HuH-7.5 (cell line): ENCODE measurements around the gene GOLGA6L10.
"Not testable (repeated sequence)": the region's sequence is repeated elsewhere in the genome, so short reads cannot be mapped to it uniquely, and the experiment has no call there.

ENCODE experiments used
- DNase-seq: peaks from one replicate; pipeline ENCODE4 v3.0.0; 2011; ENCODE audit warnings: low spot score

Gene GOLGA6L10, protein sequence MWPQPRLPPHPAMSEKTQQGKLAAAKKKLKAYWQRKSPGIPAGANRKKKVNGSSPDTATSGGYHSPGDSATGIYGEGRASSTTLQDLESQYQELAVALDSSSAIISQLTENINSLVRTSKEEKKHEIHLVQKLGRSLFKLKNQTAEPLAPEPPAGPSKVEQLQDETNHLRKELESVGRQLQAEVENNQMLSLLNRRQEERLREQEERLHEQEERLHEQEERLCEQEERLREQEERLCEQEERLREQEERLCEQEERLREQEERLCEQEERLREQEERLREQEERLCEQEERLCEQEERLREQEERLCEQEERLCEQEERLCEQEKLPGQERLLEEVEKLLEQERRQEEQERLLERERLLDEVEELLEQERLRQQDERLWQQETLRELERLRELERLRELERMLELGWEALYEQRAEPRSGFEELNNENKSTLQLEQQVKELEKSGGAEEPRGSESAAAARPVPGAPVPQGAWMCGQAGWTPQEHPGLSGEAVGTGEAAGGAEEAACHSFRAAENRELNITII

DNA sequence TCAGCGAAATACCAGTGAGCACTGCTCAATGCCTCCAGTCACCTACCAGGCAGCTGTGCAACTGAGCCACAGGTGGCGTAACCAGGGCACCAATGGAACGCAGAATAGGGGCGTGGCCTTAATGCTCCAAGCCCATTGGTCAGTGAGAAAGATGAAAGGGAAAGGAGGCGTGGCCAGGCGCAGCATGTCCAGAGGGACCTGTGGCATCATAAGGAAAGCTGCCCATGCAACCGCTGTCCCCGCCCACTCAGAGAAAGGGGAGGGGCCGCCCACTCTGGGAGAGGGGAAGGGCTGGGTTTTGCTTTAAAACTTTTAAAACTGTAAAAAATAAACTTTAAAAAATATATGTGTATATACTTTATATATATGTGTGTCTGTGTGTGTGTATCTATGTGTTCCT, at the start of gene GOLGA6L10:
Gene GOLGA6L10, minus strand, starts transcription at position 101 of the 400 bp plus-strand sequence. Its CDS starts 100 bp downstream, at position 1.
- not testable (repeated sequence) for DNase-seq

DNA sequence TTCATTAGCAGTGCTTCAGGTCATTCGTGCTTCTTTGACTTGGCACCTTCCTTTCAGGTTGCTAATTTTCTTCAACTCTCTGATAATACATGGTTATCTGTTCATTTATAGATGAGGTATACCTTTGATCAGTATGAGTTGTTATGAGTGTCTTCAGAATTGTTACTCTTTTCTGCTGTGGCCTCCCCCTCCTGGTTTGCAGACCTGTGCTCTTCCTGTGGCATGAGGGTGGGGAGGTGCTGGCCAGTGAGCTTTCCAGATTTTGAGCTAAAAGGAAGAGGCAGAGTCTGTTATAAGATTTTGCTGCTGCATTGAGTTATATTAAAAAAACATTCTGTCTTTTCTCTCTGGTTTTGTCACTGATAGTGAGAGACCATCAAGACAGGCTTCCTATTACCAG, 49.5 kb upstream of the GOLGA6L10 start:
- no peak for DNase-seq

DNA sequence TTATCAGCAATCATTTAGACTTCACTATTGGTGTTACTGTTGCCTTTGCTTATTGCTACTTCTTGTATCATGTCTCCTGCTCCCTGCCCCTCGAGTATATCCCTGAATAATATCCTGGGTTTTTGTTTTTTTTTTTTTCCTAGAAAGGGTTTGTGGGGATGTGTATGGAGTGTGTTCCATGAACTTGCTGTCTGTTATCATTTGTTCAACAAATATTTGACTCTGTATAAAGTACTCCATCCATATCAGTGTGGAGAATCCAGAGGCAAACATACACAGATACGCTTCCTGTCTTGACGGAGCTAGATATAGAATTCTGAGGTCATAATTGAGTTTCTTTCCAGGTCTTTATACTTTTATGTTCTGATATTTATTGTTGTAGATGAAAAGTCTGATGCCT, 48.5 kb upstream of the GOLGA6L10 start:
- no peak for DNase-seq

DNA sequence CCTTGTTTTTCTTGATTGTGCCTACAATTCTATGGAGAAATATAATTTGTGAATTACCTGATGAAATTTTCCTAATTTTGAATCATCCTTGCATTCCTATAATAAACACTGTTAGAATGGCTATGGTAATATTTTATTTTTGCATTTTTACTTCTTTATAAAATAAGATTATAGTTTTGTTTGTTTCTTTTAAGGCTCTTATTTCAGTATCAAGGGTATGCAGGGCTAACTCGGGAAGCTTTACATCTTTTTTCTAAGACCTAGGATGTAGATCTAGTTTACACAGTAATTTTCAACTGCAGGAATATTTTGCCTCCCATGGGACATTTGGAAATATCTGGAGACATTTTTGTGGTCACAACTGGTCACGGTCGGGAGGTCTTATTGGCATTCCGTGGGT, 46.5 kb upstream of the GOLGA6L10 start:
- not testable (repeated sequence) for DNase-seq

DNA sequence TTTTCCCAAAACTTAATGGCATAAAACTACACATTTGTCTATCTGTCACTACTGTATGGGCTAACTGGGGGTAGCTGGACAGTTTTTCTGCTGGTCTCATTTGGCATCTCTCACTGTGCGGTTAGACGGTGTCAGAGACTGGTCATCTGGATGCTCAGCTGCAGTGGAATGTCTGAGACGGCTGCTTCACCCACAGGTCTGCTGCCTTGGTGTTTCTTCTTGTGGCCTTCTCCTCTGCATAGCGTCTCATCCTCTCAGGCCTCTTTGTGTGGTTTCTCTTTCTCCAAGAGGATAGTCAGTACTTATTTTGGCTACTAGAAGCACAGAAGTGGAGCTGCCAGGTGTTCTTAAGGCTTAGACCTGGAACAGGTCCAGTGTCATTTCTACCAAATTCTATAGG, 44.4 kb upstream of the GOLGA6L10 start:
- DNase-seq: no peak

DNA sequence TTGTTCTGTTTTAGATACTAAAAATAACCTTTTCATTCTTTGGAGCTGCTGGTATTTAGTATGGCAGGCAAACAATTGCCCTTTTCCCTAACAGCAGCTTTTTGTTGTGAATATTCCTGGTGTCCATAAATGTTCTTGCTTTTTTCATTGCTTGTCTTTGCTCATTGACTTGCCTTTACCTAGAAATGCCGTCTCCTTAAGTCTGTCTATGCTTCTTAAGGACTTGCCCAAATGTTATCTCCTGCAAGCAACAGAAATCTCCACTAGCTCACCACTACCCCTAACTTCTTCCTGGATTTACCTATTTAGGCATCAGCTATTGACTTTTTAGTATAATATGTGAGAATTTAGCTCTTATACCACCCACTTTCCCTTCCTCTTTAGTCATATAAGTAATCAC, 42.8 kb upstream of the GOLGA6L10 start:
- not testable (repeated sequence) for DNase-seq

DNA sequence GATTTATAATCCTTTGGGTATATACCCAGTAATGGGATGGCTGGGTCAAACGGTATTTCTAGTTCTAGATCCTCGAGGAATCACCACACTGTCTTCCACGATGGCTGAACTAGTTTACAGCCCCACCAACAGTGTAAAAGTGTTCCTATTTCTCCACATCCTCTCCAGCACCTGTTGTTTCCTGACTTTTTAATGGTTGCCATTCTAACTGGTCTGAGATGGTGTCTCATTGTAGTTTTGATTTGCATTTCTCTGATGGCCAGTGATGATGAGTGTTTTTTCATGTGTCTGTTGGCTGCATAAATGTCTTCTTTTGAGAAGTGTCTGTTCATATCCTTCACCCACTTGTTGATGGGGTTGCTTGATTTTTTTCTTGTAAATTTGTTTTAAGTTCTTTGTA, 40.9 kb upstream of the GOLGA6L10 start:
- not testable (repeated sequence) for DNase-seq

DNA sequence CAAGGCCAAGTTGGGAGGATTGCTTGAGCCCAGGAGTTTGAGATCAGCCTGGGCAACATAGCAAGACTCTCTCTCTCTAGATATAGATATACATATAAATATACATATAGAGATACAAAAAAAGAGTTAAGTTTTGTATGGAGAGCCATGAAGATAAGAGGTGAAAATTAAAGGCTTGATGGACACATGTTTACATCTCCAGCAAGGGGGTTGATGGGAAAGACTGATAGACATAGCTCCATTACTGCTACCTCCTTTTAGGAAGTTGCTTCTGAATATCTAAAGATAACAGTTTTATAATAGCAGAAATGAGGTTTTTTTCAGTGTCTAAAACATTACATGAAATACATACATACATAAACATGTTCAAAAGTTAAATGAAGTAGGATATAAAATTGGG, 37.9 kb upstream of the GOLGA6L10 start:
- not testable (repeated sequence) for DNase-seq

DNA sequence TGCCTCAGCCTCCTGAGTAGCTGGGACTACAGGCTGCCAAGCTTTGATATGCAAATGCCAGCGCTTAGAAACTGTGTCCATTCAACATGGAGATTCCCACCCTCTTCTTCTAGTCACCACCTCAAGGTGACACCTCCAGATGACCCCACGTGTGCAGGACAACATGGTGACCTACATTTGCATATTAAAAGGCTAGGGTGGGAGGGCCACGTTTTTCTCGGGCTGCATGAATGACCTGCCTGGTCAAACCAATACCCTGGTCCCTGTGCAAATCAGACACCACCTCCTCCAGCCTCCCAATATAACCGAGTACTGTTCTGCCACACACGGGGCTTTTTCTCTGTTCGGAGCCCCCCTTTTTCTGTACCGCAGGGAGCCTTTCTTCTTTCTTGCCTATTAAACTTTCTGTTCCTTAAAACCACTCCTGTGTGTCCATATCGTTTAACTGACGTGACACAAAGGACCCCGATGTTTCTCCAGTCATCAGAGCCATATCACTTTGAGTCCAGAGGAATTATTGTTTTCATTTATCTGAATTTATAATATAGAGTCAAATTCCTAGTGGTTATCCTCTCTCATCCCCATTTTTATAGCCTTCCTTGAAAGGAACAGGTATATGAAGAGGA, 32.2 kb upstream of the GOLGA6L10 start:
- not testable (repeated sequence) for DNase-seq

DNA sequence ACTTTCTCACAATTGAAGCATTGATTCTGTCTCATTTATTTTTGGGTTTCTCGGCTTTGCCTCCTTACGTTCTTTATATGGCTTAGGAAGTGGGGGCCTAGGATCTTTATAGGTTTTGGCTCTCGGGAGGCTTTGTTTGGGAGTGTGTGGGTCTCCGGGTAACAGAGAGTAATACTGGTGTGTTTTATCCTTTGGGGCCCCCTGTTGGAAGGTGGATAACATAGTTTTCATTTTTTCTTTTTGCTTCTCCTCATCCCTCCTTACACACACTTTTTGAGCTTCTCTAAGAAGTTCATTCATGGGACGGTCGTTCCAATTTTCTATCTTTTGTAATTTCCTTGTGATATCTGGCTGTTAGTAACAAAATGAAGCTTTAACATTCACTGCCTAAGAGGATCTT, 30.3 kb upstream of the GOLGA6L10 start:
- not testable (repeated sequence) for DNase-seq

DNA sequence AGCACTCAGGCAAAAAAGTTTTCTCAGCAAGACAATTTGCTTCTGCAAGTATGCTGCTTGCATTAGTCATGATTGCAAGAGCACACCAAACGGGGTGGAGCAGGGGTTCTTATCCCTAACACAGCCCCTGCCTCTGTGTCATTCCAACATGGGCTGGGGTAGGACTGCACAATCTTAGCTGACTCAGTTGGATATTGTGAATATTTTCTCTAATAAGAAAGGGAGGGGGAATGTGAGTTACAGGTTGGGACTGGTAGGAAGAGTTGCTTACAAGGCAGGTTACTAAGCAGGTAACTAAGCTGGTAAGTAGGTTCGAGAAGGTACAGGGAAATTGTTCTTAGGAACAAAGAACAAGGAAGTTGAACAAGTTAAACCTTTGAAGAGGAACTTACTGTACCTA, 24.4 kb upstream of the GOLGA6L10 start:
- not testable (repeated sequence) for DNase-seq

DNA sequence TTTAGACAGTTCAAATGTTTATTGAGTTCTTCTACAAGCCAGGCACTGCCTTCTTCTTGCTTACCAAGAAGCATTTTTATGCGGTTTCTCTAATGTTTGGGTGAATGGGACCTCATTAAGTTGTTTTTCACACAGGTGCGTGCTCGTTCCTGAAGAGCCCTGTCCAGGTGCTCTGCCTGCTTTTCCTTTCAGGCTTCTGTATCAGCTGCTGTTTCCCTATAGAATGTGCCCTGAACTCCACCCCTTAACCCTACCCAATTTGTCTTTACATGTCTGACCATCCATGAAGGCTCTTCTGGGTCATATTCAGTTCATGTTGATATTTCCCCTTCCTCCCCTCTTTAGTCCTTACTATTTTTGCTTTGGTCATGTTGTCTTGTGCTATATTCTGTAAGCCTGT, 22.4 kb upstream of the GOLGA6L10 start:
- DNase-seq: no peak

DNA sequence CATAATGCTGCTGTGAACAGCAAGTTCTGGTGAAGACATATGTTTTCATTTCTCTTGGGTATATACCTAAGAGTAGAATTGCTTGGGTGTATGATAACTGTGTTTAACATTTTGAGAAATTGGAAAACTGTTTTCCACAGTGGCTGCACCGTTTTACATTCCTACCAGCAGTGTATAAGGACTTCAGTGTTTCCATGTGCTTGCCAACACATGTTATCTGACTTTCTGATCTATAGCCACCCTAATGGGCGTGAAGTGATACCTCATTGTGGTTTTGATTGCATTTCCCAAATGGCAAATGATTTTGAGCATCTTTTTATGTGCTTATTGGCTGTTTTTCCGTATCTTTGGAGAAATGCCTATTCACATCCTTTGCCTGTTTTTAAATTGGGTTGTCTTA, 18.5 kb upstream of the GOLGA6L10 start:
- not testable (repeated sequence) for DNase-seq

DNA sequence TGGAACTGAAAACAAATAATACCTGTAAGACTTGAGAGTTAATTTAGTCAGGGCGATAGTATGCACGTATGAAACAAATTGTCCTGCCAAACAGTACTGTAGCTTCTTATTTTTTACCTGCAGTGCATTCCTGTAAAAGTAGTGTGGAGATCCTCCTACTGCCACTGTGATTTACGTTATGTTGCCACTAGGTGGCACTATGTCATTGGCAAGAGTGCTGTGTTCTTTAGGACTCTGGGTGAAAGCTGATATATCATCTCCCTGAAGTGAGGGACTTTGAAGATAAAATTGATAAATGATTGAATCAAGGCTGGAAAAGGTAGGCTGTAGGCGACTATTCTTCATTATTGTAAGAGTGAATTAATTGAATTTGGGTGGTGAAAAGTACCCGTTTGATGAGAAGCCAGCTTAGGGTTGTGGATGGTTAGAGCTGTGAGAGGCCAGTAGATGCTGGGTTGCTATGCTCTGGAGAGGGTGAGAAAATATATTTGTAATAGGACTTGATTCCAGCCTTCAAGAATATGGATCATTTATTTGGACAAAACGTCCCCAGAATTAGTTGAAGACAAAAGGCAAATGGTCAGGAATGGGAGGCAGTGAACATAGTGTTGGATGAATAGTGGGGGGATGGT, 16.5 kb upstream of the GOLGA6L10 start:
- DNase-seq: not testable (repeated sequence)

DNA sequence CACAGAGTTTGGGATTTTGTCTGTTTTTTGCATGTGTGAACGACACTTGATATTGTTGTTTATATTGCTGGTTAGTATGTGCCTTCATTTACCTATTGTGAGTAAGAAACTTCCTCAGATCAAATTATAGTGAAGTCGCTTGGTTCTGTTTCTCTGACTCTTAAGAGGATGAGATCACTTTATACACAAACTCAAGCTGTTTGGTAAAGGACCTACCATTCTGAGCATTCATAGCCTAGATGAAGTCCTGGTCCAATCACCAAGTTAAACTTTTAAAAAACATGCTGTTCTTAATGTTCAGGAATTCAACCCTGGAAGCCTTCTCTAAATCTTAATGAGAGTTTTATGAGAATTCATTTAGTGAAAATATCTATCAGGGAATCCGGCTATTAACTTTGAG, 15.3 kb upstream of the GOLGA6L10 start:
- DNase-seq: not testable (repeated sequence)

DNA sequence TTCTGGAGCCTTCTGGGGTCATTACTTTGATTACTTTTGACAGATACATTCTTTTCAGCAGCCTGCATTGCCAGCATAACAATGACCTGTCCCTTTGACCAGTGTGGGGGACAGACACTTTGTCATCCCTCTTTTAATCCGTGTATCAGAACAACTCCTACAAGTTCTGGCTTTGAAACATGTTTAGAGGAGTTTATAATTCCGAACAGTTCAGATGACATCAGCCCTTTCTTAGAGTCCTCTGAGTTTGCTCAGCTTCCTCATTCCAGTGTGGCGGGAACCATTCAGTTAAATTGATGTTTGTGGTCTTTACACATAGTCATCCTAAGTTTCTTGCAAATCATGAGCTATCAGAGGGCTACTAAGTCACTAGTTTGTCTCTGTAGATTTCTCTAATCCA, 13.5 kb upstream of the GOLGA6L10 start:
- not testable (repeated sequence) for DNase-seq

DNA sequence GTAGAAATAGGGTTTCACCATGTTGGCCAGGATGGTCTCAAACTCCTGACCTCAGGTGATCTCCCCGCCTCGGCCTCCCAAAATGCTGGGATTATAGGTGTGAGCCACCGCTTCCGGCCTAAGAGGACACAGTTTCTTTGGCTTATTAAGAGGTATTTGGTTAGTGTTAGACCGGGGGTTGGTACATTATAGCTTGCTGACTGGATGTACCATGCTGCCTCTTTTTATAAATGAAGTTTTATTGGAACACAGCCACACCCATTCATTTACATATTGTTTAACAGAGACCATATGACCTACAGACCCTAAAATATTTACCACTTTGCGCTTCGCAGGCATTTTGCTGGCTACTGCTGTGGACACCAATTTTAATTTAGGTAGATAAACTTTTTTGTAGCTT, 11.3 kb upstream of the GOLGA6L10 start:
- DNase-seq: not testable (repeated sequence)

DNA sequence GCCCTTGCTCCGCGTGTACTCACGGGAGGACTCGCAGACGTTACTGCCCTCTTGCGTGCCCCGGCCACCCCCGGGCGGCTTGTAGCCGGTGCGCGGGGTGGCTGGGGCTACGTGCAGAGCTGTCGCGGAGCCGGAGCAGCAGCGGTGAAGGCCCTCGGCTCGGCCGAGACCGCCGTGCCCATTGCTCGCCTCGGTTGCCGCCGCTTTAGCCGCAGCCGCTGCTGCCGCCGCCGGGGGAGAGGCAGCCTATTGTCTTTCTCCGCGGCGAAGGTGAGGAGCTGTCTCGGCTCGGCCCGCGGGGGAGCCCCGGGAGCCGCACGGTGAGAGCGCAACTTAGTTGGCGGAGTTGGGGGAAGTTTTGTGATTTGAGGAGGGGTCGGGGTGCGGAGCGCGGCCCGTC, 5.8 kb upstream of the GOLGA6L10 start:
- DNase-seq: not testable (repeated sequence)

DNA sequence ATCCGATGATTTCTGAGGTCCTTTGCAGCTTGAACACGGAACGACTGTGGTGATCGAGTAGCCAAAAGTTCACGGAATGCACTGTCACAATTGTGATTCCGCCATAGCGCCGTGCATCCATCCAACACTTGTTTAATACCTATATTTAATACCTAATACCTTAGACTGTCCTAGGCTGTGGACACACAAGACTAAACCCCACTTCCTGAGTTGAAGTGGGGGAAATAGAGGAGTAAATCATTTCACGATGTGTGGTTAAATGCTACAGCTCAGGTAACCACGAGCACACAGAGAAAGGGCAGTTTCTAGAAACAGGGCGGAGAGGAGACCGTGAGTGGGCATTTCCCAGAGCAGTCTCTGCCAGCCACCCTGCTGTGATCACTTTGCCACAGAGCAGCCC, 5.3 kb upstream of the GOLGA6L10 start:
- DNase-seq: not testable (repeated sequence)

DNA sequence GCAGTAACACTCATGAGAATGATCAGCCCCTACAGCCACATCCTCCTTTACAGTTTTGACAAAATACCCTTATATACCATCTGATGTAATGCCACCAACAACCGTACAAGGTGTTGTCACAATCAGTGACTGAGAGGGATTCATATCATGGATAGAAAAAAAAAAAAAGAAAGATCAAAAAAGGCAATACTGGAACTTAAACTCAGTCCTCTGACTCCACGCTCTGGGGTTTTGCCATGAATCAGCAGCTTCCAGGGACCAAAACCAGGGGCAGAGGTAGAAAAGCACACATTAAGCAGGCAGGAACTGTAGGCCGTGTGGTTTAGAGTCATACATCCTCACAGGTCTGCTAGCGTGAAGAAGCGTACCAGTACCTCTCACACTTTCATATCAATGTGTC, 1.6 kb downstream of the GOLGA6L10 start:
- not testable (repeated sequence) for DNase-seq

DNA sequence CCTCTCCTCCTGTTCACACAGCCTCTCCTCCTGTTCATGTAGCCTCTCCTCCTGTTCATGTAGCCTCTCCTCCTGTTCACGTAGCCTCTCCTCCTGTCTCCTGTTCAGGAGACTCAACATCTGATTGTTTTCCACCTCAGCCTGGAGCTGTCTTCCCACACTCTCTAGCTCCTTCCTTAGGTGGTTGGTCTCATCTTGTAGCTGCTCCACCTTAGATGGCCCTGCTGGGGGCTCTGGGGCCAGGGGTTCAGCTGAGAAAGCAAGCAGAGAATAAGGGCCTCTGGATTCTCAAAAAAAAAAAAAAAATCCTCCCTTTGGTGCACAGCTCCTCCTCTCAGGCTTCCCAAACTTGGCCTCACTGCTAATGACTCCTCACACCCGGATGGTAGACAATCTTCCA, 4.1 kb downstream of the GOLGA6L10 start:
- DNase-seq: not testable (repeated sequence)

DNA sequence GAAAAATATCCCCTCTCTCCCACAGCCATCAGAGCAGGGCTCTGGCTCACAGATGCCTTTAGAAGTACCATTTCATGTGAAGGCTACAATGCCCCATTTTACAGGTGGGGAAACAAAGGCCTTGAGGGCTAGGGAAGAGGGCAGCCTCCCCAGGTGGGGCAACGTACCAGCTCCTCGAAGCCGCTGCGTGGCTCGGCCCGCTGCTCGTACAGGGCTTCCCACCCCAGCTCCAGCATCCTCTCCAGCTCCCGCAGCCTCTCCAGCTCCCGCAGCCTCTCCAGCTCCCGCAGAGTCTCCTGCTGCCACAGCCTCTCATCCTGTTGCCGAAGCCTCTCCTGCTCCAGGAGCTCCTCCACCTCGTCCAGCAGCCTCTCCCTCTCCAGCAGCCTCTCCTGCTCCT, 4.9 kb downstream of the GOLGA6L10 start:
- DNase-seq: not testable (repeated sequence)

DNA sequence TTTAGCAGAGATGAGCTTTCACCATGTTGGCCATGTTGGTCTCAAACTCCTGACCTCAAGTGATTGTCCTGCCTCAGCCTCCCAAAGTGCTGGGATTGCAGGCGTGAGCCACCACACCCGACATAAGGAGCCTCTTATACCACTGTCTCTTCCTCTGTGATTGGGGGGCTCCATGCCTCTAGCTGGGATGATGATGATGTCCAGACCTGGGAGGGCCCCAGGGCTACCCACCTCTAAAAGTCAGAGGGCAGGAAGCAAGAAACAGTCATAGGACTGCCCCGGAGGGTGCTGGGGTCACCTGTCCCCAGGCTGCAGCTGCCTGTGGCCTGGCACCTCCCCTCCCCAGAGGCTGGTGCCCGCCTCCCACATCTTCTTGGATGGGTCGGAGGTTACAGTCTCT, 5.4 kb downstream of the GOLGA6L10 start:
- not testable (repeated sequence) for DNase-seq
